Measurements from ENCODE around the gene DAGLB.
A peak's percentile ranks its signal among the peaks of the same experiment; 100 is the strongest.

Gene DAGLB

DNA sequence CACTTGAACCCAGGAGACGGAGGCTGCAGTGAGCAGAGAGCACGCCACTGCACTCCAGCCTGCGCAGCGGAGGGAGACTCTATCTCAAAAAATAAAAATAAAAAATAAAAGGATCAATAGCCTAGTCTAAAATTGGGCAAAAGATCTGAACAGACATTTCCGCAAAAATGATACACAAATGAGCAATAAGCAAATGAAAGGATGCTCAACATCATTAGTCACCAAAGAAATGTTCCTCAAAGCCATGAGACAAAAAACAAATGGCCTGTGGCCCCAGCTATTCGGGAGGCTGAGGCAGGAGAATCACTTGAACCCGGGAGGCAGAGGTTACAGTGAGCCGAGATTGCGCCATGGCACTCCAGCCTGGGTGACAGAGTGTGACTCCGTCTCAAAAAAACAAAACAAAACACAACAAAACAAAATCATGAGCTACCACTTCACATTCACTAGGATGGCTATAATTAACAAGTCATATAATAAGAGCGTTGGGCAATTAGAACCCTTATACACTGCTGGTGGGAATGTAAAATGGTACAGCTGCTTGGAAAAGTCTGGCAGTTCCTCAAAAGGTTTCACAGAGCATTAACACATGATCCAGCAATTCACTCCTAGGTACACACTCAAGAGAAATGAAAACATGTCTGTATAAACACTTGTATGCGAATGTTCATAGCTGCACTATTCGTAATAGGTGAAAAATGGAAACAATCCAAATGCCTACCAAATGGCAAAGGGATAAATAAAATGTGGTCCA, 3.1 kb downstream of the DAGLB start:
- Histone ChIP-seq H3K27ac (ENCODE audit: insufficient read depth, low read length, poor library complexity, severe bottlenecking) (no peak overlapping the region), H3K4me1 (ENCODE audit: control insufficient read depth, insufficient read depth, low read length, poor library complexity, severe bottlenecking) (peaks cover 8% of the 10 kb centered on the region), H3K27me3 (replicated peaks; ENCODE audit: control insufficient read depth, insufficient read depth, low read length, poor library complexity, severe bottlenecking) (no peaks in the 10 kb centered on the region), H3K9me3 (ENCODE audit: control insufficient read depth, low read length) (no peaks in the 10 kb centered on the region), H3K4me3 (ENCODE audit: insufficient read depth, low read depth, low read length, poor library complexity, severe bottlenecking) (no peak overlapping the region), H3K36me3 (ENCODE audit: control insufficient read depth, insufficient read depth, low read length) (peaks cover 13% of the 10 kb centered on the region)
- no peak for DNase-seq

DNA sequence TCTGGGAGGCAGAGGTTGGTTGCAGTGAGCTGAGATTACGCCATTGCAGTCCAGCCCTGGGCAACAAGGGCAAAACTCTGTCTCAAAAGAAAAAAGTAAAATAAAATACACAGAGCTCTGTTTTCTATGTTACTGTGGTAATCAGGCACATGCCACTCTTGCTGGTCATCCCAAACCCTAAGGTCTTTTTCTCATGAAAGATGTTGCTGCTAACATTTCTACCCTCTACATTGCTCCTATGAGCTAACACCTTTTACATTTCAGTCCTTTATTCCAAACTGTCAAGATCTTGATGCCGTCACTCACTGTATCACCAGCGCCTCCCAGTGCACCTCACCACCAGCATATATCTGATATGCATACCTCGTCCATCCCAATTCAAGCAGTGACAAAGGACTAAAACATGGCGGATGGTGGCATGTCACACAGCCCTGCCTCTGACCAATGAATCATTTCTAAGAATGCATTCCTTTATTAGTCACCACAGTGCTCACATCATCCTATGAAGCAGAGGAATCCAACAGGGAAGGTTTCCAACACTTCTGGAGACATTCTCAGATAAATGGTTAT, 4.3 kb downstream of the DAGLB start:
- H3K27me3 ChIP-seq (replicated peaks; ENCODE audit: control insufficient read depth, insufficient read depth, low read length, poor library complexity, severe bottlenecking), result no peaks in the 10 kb centered on the region
- H3K4me1 ChIP-seq (ENCODE audit: control insufficient read depth, insufficient read depth, low read length, poor library complexity, severe bottlenecking), result peaks cover 15% of the 10 kb centered on the region
- peaks cover 13% of the 10 kb centered on the region for H3K36me3 ChIP-seq (ENCODE audit: control insufficient read depth, insufficient read depth, low read length)
- no peak for DNase-seq
- H3K9me3 ChIP-seq (ENCODE audit: control insufficient read depth, low read length), result no peaks in the 10 kb centered on the region
- H3K27ac ChIP-seq (ENCODE audit: insufficient read depth, low read length, poor library complexity, severe bottlenecking), result no peak overlapping the region
- no peak overlapping the region for H3K4me3 ChIP-seq (ENCODE audit: insufficient read depth, low read depth, low read length, poor library complexity, severe bottlenecking)

DNA sequence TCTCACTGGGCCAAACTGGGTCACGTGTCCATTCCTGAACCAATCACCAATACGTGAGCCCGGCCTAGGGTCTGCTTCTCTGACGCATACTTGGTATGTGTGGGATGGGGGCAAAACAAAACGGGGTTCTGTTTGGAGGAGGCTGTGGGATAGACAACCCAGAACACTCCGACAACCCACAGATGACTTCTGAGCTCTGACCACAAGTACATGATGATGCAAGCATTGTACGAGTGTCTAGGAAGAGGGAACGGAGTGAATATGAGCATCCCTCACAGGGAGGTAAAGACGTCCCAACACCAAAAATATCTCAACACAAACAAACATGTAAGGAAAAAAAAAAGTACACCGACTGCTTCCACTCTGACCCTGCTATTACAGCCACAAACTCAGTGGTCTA, 5.6 kb downstream of the DAGLB start:
- Histone ChIP-seq H3K4me3 (ENCODE audit: insufficient read depth, low read depth, low read length, poor library complexity, severe bottlenecking) (no peak overlapping the region), H3K36me3 (ENCODE audit: control insufficient read depth, insufficient read depth, low read length) (peaks cover 11% of the 10 kb centered on the region), H3K4me1 (ENCODE audit: control insufficient read depth, insufficient read depth, low read length, poor library complexity, severe bottlenecking) (peaks cover 16% of the 10 kb centered on the region), H3K9me3 (ENCODE audit: control insufficient read depth, low read length) (no peaks in the 10 kb centered on the region), H3K27me3 (replicated peaks; ENCODE audit: control insufficient read depth, insufficient read depth, low read length, poor library complexity, severe bottlenecking) (no peaks in the 10 kb centered on the region), H3K27ac (ENCODE audit: insufficient read depth, low read length, poor library complexity, severe bottlenecking) (no peak overlapping the region)
- no peak for DNase-seq

DNA sequence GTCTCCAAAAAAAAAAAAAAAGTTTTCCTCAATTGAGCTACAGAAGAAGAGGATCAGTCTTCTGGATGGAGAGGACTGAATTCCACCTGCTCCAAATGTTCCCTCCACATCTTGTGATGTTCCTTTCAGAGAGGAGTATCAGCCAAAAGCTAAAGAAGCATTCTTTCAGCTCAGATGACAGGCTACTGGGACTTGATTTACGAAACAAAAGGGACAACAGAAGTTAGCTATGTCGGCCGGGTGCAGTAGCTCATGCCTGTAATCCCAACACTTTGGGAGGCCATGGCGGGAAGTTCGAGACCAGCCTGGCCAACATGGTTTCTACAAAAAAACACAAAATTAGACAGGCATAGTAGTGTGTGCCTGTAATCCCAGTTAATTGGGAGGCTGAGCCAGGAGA, 7.4 kb downstream of the DAGLB start:
- Histone ChIP-seq H3K4me3 (ENCODE audit: insufficient read depth, low read depth, low read length, poor library complexity, severe bottlenecking) (no peak overlapping the region), H3K4me1 (ENCODE audit: control insufficient read depth, insufficient read depth, low read length, poor library complexity, severe bottlenecking) (peaks cover 19% of the 10 kb centered on the region), H3K27ac (ENCODE audit: insufficient read depth, low read length, poor library complexity, severe bottlenecking) (no peak overlapping the region), H3K9me3 (ENCODE audit: control insufficient read depth, low read length) (no peaks in the 10 kb centered on the region), H3K27me3 (replicated peaks; ENCODE audit: control insufficient read depth, insufficient read depth, low read length, poor library complexity, severe bottlenecking) (no peaks in the 10 kb centered on the region), H3K36me3 (ENCODE audit: control insufficient read depth, insufficient read depth, low read length) (peaks cover 11% of the 10 kb centered on the region)
- no peak for DNase-seq

DNA sequence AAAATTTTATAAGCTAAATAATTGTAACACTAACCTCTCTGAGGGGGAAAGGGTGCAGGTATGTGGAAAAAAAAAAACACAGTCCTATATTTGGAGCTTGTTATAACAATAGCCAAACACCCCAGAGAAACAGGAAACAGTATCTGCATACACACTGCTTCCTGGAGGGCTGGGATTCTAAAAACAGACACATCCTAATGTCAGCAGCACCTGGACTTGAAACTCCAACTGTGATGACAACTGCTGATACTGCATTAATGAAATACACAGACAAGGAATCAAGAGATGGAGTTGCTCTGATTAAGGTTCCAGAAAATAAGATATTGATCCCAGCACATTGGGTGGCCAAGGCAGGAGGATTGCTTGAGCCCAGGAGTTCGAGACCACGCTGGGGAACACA, 9.3 kb downstream of the DAGLB start:
- H3K9me3 ChIP-seq (ENCODE audit: control insufficient read depth, low read length), result no peaks in the 10 kb centered on the region
- H3K36me3 ChIP-seq (ENCODE audit: control insufficient read depth, insufficient read depth, low read length), result peaks cover 2% of the 10 kb centered on the region
- H3K27ac ChIP-seq (ENCODE audit: insufficient read depth, low read length, poor library complexity, severe bottlenecking), result no peak overlapping the region
- H3K4me1 ChIP-seq (ENCODE audit: control insufficient read depth, insufficient read depth, low read length, poor library complexity, severe bottlenecking), result peaks cover 21% of the 10 kb centered on the region
- H3K4me3 ChIP-seq (ENCODE audit: insufficient read depth, low read depth, low read length, poor library complexity, severe bottlenecking), result no peak overlapping the region
- DNase-seq, result no peak
- no peaks in the 10 kb centered on the region for H3K27me3 ChIP-seq (replicated peaks; ENCODE audit: control insufficient read depth, insufficient read depth, low read length, poor library complexity, severe bottlenecking)

DNA sequence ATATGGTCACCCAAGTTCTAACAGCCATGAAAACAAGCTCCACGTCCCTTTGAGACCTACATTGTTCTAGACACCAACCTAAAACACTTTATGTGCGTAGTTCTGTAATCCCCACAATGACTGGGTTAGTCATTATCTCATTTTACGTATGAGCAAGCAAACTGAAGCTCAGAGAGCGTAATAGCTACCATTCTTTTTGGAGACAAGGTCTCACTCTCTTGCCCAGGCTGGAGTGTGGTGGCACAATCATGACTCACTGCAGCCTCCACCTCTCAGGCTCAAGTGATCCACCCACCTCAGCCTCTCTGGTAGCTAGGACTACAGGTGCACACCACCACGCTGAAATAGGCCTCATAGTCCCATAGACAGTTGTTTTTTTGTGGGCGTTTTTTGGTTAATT, 10.5 kb downstream of the DAGLB start:
- no peak for DNase-seq
- H3K36me3 ChIP-seq (ENCODE audit: control insufficient read depth, insufficient read depth, low read length), result peaks cover 4% of the 10 kb centered on the region
- H3K27ac ChIP-seq (ENCODE audit: insufficient read depth, low read length, poor library complexity, severe bottlenecking), result no peak overlapping the region

DNA sequence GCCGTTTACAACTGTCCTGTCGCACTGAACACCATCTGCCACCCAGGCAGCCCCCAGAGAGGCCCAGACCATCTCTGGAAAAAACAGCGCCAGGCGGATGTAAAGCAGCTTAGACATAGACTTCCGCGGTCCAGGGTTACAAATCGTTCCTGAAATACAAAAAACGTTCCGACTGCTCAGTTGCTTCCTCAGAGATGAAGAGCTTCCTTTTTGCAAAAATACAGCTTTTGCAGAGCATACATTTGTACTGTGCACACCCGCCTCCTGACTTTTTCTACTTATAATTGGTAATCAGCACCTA, 11.4 kb downstream of the DAGLB start:
- H3K27me3 ChIP-seq (replicated peaks; ENCODE audit: control insufficient read depth, insufficient read depth, low read length, poor library complexity, severe bottlenecking), result no peaks in the 10 kb centered on the region
- peaks cover 4% of the 10 kb centered on the region for H3K36me3 ChIP-seq (ENCODE audit: control insufficient read depth, insufficient read depth, low read length)
- peak overlapping the region; percentile 22 for H3K4me3 ChIP-seq (ENCODE audit: insufficient read depth, low read depth, low read length, poor library complexity, severe bottlenecking)
- H3K9me3 ChIP-seq (ENCODE audit: control insufficient read depth, low read length), result no peaks in the 10 kb centered on the region
- H3K4me1 ChIP-seq (ENCODE audit: control insufficient read depth, insufficient read depth, low read length, poor library complexity, severe bottlenecking), result peaks cover 21% of the 10 kb centered on the region
- DNase-seq, result peak in 1 of 3 donors; percentile 4
- H3K27ac ChIP-seq (ENCODE audit: insufficient read depth, low read length, poor library complexity, severe bottlenecking), result peak overlapping the region; percentile 19

More for the DNA sequence above, 10.5 kb downstream of the DAGLB start:
- Histone ChIP-seq H3K4me3 (ENCODE audit: insufficient read depth, low read depth, low read length, poor library complexity, severe bottlenecking) (no peak overlapping the region), H3K9me3 (ENCODE audit: control insufficient read depth, low read length) (no peaks in the 10 kb centered on the region), H3K4me1 (ENCODE audit: control insufficient read depth, insufficient read depth, low read length, poor library complexity, severe bottlenecking) (peaks cover 21% of the 10 kb centered on the region), H3K27me3 (replicated peaks; ENCODE audit: control insufficient read depth, insufficient read depth, low read length, poor library complexity, severe bottlenecking) (no peaks in the 10 kb centered on the region)

DNA sequence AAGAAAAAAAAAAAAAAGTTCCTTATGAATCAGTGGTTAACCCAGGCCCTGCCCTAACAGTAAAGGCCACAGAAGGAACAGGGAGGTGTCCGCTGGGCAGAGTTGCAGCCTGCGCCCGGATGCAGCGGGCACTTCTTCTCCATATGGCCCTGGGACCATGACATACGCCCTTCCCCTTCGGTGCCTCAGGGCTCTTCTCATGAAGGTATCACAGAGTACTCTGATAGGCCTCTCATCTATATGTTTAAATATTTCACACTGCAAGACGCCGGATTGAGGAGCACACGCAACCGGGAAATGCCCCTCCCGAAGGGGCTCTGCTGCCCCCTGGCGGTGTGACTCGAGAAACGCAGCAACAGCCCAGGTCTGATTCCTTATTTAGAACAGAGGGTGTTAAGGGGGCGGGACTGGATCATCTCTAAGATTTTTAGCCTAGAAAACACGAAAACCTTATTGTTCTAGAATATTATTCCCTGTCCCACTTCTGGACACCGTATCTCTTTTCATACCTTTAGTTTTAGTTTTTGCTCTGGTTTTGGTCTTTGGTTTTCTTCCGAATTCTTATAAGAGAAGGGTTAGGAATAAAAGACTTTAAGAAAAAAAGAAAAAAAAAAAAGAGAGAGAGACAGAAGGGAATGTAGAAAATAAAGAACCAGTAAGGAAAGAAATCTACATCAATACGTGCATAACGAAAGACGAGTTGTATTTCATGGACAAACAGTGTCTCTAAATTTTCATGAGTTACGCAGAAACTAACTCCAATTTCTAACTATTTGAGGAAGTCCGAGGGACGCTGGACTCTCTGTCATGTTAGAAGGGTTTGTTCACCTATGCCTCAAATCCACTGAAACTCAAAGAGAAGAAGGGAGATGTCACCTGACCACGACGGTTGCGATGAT, 12.0 kb downstream of the DAGLB start:
- Histone ChIP-seq H3K36me3 (ENCODE audit: control insufficient read depth, insufficient read depth, low read length) (peaks cover 6% of the 10 kb centered on the region), H3K27ac (ENCODE audit: insufficient read depth, low read length, poor library complexity, severe bottlenecking) (peak overlapping the region; percentile 19), H3K27me3 (replicated peaks; ENCODE audit: control insufficient read depth, insufficient read depth, low read length, poor library complexity, severe bottlenecking) (no peaks in the 10 kb centered on the region), H3K4me3 (ENCODE audit: insufficient read depth, low read depth, low read length, poor library complexity, severe bottlenecking) (peak overlapping the region; percentile 22), H3K9me3 (ENCODE audit: control insufficient read depth, low read length) (no peaks in the 10 kb centered on the region), H3K4me1 (ENCODE audit: control insufficient read depth, insufficient read depth, low read length, poor library complexity, severe bottlenecking) (peaks cover 21% of the 10 kb centered on the region)
- peak; percentile 71 to 81 (median 73) for DNase-seq

DNA sequence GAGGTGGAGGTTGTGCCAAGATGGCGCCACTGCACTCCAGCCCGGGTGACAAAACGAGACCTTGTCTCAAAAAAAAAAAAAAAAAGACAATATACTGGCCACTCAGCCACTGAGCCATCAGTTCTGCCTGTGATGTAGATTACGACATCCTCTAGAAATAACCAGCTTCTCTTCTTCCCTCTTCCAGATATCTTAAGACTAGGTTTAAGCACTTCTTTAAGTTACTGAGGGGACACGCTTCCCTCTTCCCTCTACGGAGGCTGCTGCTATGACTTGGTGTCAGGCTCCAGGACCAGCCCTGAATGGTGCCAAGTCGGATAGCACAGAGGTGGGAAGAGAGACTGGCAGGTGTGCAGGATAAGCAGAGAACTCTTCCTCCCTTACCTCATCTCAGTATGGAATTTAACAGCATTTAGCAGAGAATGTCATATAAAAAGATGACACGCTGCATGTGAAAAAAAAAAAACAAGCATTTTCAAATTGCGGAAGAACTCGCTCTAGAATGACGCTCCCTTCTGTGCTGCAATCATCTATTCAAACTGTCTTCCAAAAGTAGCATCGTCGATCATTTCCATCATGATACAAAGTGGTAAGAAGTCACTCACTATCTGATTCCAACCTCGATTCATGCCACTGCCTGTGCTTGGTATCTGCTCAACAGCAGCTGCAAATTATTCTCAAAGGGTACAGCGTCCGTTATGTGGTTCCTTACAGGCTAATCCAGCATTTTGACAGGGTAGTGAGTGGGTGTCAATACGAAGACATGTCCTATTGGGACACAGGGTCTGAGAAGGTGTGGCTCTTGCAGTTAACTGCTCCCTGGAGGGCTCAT, 13.8 kb downstream of the DAGLB start:
- no peak overlapping the region for H3K4me3 ChIP-seq (ENCODE audit: insufficient read depth, low read depth, low read length, poor library complexity, severe bottlenecking)
- no peak overlapping the region for H3K27ac ChIP-seq (ENCODE audit: insufficient read depth, low read length, poor library complexity, severe bottlenecking)
- DNase-seq, result no peak
- no peaks in the 10 kb centered on the region for H3K9me3 ChIP-seq (ENCODE audit: control insufficient read depth, low read length)
- no peaks in the 10 kb centered on the region for H3K27me3 ChIP-seq (replicated peaks; ENCODE audit: control insufficient read depth, insufficient read depth, low read length, poor library complexity, severe bottlenecking)
- peaks cover 6% of the 10 kb centered on the region for H3K36me3 ChIP-seq (ENCODE audit: control insufficient read depth, insufficient read depth, low read length)
- H3K4me1 ChIP-seq (ENCODE audit: control insufficient read depth, insufficient read depth, low read length, poor library complexity, severe bottlenecking), result peaks cover 19% of the 10 kb centered on the region

Data from effector memory CD4-positive, alpha-beta T cell (primary cell).